DND-41 (cell line): ENCODE results near the gene CCR4.
"Not testable (repeated sequence)": the region's sequence is repeated elsewhere in the genome, so short reads cannot be mapped to it uniquely, and the experiment has no call there.

Experiments
- CTCF ChIP-seq: IDR thresholded peaks from 2 replicates; pipeline ENCODE4 v1.5.1; 2012; ENCODE audit warnings: borderline replicate concordance, low read length, moderate library complexity, mild to moderate bottlenecking; ENCODE audit not compliant: poor library complexity, severe bottlenecking; ENCODE audit errors: extremely low read depth
- EZH2 ChIP-seq: IDR thresholded peaks from 3 replicates; pipeline ENCODE4 v1.6.1; 2012; ENCODE audit warnings: borderline replicate concordance, low read depth, mild to moderate bottlenecking, moderate library complexity, low read length, inconsistent platforms; ENCODE audit not compliant: severe bottlenecking

GRCh38 chr3:32931273-32931672 is 20.2 kb upstream of the CCR4 start:
- TF ChIP-seq CTCF, EZH2: not testable (repeated sequence)
